ENCODE measurements around the gene PTN. TPM values are rescaled to one million over a fixed set of nuclear protein-coding genes. Genes with fewer than 3 reads are reported as not detected.
A peak's percentile ranks its signal among the peaks of the same experiment; 100 is the strongest.
"Not testable (repeated sequence)": the region's sequence is repeated elsewhere in the genome, so short reads cannot be mapped to it uniquely, and the experiment has no call there.

Gene PTN
- total RNA-seq, 1 donor from 2014 or later = 21.9 TPM

GRCh38 chr7:137204246-137204645, 139.3 kb downstream of the PTN start:
- no peak overlapping the region for H3K27ac ChIP-seq (ENCODE audit: low read depth, low read length)
- H3K27me3 ChIP-seq (ENCODE audit: control insufficient read depth in 3 of 3, insufficient read depth in 3 of 3, low read length in 3 of 3) = no peaks in the 10 kb centered on the region
- H3K4me1 ChIP-seq (ENCODE audit: control insufficient read depth in 3 of 3, insufficient read depth in 3 of 3, low read length in 3 of 3) = no peaks in the 10 kb centered on the region
- no peak overlapping the region for H3K9ac ChIP-seq (ENCODE audit: low read depth in 1 of 3, low read length in 3 of 3)
- H3K9me3 ChIP-seq (ENCODE audit: control insufficient read depth in 3 of 3, low read length in 3 of 3) = peaks cover 0 to 2% (median 0%) of the 10 kb centered on the region in 3 donors
- no peaks in the 10 kb centered on the region for H3K36me3 ChIP-seq (ENCODE audit: control insufficient read depth in 3 of 3, insufficient read depth in 3 of 3, low read length in 3 of 3)
- no peak overlapping the region for H3K4me3 ChIP-seq (ENCODE audit: low read length in 3 of 3)

- Histone ChIP-seq H3K4me1 (ENCODE audit: control insufficient read depth in 3 of 3, insufficient read depth in 3 of 3, low read length in 3 of 3) (no peaks in the 10 kb centered on the region), H3K9ac (ENCODE audit: low read depth in 1 of 3, low read length in 3 of 3) (no peak overlapping the region), H3K27me3 (ENCODE audit: control insufficient read depth in 3 of 3, insufficient read depth in 3 of 3, low read length in 3 of 3) (no peaks in the 10 kb centered on the region), H3K9me3 (ENCODE audit: control insufficient read depth in 3 of 3, low read length in 3 of 3) (no peaks in the 10 kb centered on the region), H3K36me3 (ENCODE audit: control insufficient read depth in 3 of 3, insufficient read depth in 3 of 3, low read length in 3 of 3) (no peaks in the 10 kb centered on the region), H3K4me3 (ENCODE audit: low read length in 3 of 3) (no peak overlapping the region), H3K27ac (ENCODE audit: low read depth, low read length) (no peak overlapping the region)
Measured at GRCh38 chr7:137203351-137203750, 140.2 kb downstream of the PTN start.

DNA sequence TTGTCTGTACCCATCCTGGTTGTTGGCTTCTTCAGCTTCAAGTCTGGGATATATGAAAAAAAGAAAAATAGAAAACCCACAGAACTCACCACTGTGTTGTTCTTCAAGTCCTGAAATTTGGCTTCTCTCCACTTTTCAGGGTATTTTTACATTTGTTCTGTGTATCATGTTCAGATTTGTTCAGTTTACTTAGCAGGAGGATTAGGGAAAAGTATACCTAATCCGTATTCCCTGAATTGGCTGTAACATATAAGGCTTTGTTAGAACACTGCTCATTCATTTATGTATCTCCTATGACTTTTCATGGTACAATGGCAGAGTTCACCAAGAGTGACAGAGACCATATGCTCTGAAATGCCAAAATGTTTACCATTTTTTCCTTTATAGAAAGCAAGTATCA, 146.9 kb downstream of the PTN start:
- H3K4me3 ChIP-seq (ENCODE audit: low read length in 3 of 3) = no peak overlapping the region
- H3K27me3 ChIP-seq (ENCODE audit: control insufficient read depth in 3 of 3, insufficient read depth in 3 of 3, low read length in 3 of 3) = no peaks in the 10 kb centered on the region
- H3K4me1 ChIP-seq (ENCODE audit: control insufficient read depth in 3 of 3, insufficient read depth in 3 of 3, low read length in 3 of 3) = no peaks in the 10 kb centered on the region
- H3K36me3 ChIP-seq (ENCODE audit: control insufficient read depth in 3 of 3, insufficient read depth in 3 of 3, low read length in 3 of 3) = no peaks in the 10 kb centered on the region
- no peak overlapping the region for H3K27ac ChIP-seq (ENCODE audit: low read depth, low read length)
- no peaks in the 10 kb centered on the region for H3K9me3 ChIP-seq (ENCODE audit: control insufficient read depth in 3 of 3, low read length in 3 of 3)
- no peak overlapping the region for H3K9ac ChIP-seq (ENCODE audit: low read depth in 1 of 3, low read length in 3 of 3)

DNA sequence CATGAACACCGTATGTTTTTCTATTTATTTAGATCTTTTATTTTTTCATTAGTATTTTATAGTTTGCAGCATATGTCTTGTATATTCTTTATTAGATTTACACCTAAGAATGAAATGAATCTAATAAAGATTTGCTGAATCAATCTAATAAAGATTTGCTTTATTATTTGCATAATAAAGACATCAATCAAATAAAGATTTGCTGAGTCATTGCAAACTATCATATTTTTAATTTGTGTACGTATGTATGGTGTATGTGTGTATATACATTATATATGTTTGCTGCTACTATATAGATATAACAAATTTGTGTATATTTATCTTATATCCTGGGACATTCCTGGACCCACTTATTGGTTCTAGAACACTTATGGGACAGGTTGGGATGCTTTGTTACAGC, 147.5 kb downstream of the PTN start:
- no peak overlapping the region for H3K27ac ChIP-seq (ENCODE audit: low read depth, low read length)
- H3K4me1 ChIP-seq (ENCODE audit: control insufficient read depth in 3 of 3, insufficient read depth in 3 of 3, low read length in 3 of 3) = no peaks in the 10 kb centered on the region
- no peak overlapping the region for H3K9ac ChIP-seq (ENCODE audit: low read depth in 1 of 3, low read length in 3 of 3)

GRCh38 chr7:137181619-137182018, 161.9 kb downstream of the PTN start:
- H3K9me3 ChIP-seq (ENCODE audit: control insufficient read depth in 3 of 3, low read length in 3 of 3); H3K4me1 ChIP-seq (ENCODE audit: control insufficient read depth in 3 of 3, insufficient read depth in 3 of 3, low read length in 3 of 3); H3K27me3 ChIP-seq (ENCODE audit: control insufficient read depth in 3 of 3, insufficient read depth in 3 of 3, low read length in 3 of 3); H3K27ac ChIP-seq (ENCODE audit: low read depth, low read length); H3K9ac ChIP-seq (ENCODE audit: low read depth in 1 of 3, low read length in 3 of 3); H3K4me3 ChIP-seq (ENCODE audit: low read length in 3 of 3); H3K36me3 ChIP-seq (ENCODE audit: control insufficient read depth in 3 of 3, insufficient read depth in 3 of 3, low read length in 3 of 3): not testable (repeated sequence)

More for the DNA sequence above, 147.5 kb downstream of the PTN start:
- Histone ChIP-seq H3K4me3 (ENCODE audit: low read length in 3 of 3) (no peak overlapping the region), H3K9me3 (ENCODE audit: control insufficient read depth in 3 of 3, low read length in 3 of 3) (no peaks in the 10 kb centered on the region), H3K36me3 (ENCODE audit: control insufficient read depth in 3 of 3, insufficient read depth in 3 of 3, low read length in 3 of 3) (no peaks in the 10 kb centered on the region), H3K27me3 (ENCODE audit: control insufficient read depth in 3 of 3, insufficient read depth in 3 of 3, low read length in 3 of 3) (no peaks in the 10 kb centered on the region)

Small RNAs within 50 kb of the gene (small RNA-seq; reads per million reads assigned to genes)
- gene RF00136 = 0.56 reads per million, percentile 64 among the genes with 10 or more reads in this experiment

Measured in skeletal muscle tissue (tissue), 5 donors.